CD4-positive, alpha-beta T cell treated with Interleukin-15 for 4 hours (primary cell): Measurements from ENCODE around the gene MICAL3.

Experiments used
- DNase-seq: peaks from one replicate; pipeline ENCODE4 v3.0.0-alpha.2; 2020; ENCODE audit warnings: low spot score

MICAL3 gene

DNA sequence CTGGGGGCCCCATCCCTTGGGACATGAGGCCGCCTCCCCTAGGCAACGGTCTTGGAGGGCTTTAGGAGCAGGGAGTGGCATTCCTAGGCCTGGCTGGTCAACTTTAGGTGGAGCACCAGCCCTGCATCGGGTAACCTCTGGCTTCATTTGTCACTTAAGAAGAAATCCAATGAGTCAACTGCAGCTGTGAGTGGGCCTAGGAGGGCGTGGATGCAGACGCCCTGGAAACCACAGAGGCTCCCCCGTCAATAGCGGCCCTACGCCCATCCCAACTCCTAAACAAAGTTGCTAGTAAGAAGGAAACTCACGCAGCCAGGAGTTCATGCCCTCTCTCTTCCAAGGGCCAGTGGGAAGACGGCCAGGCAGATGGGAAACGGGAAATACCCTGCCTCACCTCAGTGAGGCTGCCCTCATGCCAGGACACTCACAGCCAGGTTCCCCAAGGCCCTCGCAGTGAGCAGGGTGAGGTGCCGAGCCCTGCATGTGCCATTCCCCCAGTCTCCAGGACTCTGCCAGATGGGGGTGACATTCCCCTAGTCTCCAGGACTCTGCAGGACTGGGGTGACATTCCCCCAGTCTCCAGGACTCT lies 270.9 kb downstream of the MICAL3 start:
- no peak for DNase-seq

DNA sequence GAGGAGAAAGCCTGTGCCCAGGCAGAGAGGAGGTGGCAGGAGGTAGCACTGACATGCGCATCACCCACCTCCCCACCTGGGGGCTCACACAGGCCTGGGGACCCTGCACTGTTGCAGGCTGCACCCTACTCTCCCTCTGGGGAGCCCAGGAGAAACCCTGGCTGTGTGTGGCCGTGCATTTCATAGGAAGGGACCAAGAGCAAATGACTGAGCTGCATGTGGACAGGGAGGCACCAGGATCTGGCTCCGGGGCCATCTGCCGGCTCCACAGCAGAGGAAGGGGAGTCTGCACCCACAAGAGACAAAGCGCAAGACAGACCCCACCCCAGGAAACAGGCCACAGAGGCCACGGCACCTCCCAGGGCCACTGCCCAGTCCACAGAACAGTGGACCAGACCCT lies 272.8 kb downstream of the MICAL3 start:
- no peak for DNase-seq

DNA sequence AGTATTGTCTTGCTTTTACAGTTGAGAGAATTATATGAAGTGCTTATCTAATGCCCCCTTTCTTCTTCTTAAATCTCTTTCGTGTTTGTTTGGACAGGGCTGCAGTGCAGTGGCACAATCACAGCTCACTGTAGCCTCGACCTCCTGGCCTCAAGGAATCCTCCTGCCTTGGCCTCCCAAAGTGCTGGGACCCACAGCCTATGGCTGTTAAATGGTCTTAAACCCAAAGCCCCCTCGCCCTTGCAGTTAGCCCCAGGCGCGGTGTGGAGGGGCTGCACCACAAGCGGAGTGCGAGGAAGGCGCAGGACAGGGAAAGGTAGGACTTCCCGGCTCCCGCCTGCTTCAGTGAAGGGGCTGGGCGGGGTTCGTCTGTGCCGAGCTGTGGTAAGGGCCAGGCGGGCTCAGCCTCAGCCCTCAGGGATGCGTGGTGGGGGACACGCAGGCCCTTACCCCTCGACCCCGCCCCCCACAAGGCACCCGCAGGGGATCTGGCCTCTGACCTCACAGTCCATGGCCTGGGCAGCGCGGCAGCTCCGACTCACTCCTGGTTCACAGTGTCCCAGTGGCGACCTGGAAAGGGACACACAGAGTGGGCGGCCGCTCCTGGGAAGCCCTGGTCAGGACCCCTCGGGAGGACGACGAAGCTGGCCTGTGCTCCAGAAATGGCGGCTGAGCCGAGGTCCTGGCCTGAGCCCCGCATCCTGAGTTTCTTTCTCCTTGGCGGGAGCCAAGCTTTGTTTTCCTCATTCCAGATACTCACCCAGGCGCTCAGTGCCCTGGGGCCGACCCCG lies 274.6 kb downstream of the MICAL3 start:
- DNase-seq, result no peak

DNA sequence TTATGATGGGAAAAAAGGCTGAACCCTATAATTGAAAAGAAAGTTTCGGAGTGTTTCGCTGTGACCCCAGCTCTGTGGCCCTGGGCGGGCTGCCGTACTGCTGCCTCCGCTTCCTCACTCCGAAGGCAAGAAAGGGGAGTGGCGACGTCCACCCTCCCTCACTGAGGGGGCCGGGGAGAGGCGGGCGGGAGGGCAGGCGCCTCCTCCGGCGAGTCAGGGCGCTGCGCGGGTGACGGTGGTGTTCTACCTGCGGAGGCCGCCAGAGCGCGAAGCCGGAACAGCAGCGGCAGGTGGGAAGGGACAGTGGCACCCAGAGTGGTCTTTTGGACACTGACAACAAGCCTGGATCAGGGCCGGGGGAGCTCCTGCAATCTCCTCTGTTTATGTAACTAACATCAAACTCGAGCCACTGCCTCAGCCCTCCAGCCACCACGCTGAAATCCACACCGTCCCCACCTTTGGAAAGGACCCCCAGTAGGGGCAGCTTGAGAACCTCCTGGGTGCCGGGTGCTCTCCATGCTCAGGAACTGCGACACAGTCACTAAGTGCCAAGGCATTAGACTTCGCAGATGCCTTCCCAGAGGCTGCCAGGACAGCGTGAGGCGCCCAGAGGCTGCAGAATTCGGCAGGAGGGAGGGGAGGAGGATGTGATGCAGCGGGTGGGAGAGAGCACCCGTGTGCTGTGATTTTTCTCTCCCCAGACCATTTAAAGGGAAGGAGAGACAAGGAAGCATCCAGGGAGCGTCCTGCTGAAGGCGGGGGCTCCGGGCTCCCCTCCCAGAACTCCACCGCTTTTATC lies 275.6 kb downstream of the MICAL3 start:
- DNase-seq, result no peak

DNA sequence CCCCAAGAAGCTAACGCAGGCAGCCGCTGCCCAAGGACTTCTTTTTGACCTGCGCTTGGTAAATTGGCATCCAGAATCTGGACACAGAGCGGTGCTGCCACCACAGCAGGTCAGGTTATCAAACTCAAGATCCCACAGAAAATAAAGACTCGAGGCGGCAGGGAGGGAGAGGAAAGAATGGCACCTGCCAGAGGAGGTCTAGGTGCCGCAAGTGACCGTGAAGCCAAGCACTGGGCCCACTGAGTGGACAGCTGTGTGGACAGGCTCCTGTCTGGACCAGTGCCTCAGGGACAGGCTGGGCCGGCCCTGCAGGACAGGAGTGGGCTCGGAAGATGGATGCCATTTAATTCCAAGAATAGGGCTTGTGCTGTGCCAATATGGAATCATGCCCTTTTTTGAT lies 277.4 kb downstream of the MICAL3 start:
- no peak for DNase-seq

DNA sequence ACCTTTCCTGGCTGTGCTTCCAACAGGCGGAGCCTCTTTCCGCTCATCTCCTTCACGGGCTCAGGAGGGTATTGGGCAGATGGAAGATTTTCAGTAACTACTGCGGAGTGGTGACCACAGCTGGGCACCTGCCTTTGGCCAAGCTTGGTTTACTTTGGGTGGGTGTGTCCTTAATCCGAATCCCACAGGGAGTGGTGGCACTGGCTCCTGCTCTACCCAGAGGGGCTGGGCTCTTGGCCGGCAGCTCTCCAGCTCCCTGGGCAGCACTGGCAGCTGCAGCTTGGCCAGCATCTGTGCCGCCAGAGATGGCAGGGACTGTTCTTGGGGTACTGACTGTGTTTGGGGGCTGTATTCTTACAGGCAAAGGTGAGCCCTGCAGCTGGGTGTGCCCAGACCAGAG lies 279.9 kb downstream of the MICAL3 start:
- no peak for DNase-seq

DNA sequence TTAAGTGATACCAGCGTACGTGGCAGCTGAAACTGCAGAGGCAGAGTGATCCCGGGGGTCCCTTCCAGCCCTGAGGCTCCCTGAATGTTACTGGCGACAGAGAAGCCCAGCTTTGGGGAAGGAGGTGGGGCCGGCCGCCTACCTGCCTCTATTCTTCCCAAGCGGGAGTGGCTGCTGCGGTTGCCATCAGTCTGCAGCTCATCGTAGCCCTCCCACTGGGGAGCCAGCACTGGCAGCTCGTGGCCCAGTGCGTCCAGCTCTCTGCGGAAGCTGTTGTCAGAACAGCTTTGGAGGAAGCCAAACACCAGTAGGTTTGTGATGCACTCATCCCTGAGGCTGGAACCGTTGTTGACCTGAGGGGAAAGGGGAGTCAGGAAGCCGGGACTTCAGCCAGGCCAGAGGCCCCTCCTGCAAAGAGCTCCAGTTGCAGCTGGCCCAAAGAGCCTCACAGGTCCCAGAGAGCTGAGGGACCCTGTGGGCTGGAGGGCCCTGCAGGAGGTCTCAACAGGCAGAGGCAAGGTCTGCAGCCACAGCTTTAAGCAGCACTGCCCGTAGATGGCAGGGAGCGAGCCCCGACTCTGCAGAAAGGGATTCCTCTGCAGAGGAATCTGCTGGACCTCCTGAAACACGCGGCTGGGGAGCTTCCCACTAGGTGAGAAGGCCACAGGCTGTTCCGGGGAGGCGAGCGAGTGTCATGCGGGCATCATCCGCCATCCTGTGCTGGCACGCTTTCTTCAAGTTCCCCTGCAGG lies 280.5 kb downstream of the MICAL3 start:
- DNase-seq, result no peak

DNA sequence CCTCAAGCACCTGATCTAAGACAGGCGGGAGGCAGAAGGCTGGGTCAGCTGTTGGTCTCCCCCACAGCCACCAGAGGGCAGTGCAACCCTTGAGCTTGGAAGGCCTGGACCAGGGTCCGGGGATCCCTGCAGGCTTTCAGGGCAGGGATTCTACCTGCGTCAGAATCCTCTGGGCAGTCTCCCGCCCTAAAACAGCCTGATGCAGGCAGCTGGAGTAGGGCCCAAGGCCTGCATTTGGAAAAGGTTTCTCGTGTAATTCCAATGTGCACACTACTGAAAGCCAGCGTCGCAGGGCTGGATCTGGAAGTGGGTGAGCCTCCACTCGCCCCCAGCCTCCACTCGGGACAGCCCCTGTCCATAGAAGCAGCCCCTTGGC lies 281.8 kb downstream of the MICAL3 start:
- DNase-seq, result peak; percentile 54

DNA sequence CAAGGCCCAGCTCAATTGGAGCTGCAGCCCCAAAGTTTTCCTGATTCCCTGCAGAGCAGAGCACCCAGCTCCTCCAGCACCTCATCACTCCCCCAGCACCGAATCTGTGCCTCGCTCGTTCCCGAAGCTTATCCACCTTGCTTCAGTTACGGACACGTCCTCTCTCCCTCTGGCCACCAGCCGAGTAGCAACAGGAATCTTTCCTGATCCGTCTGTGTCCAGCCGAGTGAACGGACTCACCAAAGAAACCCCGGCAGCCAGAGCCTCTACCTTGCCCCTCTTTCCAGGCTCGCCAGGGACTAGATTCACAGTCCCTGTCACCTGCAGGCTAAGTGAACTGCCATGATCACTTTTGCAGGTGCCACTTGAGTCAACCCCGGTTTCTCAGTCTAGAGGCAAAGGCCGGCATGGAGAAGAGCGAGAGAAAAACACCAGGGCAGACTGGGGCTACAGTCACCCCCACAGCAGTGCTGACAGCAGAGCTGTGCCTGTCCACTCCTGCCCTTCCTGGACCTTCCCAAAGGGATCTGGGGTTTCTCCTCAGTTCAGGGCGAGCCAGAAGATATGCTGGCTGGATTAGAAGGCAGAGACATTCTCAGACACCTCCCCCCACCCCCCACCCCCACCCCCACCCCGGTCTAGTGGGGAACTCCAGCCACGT lies 282.4 kb downstream of the MICAL3 start:
- DNase-seq, result no peak

DNA sequence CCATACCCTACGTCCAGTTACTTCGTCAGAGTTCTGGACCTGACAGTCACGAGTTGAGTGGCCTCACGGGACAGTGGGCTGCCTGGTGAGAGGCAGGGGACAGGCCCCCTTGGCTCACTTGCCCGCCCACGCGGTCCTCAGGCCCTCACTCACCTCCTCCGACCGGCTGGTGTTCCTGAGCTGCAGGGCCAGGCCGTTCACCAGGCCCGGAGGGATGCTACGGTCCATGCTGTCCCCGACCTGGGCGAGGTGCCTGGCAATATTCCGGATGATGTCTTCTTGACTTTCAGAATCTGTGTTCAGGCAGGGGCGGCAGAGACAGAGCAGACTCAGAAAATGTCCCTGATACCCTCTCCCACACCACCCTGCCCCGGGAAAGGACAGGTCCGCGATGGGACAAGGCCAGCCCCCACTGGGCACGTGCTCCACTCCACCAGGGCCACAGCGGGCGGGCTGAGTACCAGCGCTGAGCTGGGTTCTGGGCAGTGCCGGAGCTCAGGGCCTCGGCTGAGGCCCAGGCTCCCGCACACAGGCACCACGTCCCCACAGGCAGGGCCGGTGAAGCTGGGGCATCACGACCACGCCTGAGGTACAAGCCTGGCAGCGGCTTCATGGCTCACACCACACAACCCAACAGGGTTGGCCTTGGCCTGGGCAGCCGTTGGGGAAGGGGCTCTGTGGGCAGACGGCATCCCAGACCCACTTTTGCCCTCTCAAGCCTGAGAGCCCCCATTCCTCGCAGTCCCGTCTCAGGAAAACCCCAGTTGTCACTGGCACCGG lies 285.0 kb downstream of the MICAL3 start:
- DNase-seq, result no peak

DNA sequence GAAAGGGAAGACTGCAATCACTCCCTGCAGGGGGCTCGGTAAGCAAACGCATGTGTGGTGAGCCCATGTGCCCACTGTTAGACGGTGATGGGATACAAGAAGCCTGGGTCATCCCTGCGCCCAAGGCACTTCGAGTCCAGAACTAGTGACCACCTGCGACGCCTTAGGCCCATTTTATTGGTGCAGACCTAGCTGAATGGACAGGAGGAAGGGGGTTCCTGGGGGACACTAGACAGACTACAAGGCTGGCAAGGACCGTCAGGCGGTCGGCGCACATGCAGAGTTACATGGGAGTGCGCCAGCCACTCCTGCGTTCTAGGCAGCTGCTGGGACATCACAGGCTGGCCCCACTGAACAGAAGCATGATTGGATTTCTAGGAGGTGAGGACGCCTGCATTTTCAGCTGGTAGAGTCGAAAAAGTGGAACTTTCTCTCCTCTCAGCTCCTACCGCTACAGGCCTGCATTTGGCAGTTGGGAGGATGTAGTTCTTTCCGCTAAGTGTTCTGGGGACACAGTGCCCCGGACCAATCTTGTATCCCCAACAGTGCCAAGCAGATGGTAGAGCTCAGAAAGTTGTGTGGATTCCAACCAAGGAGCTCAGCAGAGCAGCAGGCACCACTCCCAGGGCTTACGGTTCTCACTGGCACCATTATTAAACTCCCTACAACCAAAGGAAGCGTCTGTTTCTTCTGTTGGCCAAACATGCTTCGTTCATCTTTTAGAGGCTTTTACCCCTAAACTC lies 285.8 kb downstream of the MICAL3 start:
- no peak for DNase-seq
